ENCODE results near the gene FAM83C.

GRCh38 chr20:35333606-35334005, 41.4 kb upstream of the FAM83C start:
- TF ChIP-seq, protein P1, sequence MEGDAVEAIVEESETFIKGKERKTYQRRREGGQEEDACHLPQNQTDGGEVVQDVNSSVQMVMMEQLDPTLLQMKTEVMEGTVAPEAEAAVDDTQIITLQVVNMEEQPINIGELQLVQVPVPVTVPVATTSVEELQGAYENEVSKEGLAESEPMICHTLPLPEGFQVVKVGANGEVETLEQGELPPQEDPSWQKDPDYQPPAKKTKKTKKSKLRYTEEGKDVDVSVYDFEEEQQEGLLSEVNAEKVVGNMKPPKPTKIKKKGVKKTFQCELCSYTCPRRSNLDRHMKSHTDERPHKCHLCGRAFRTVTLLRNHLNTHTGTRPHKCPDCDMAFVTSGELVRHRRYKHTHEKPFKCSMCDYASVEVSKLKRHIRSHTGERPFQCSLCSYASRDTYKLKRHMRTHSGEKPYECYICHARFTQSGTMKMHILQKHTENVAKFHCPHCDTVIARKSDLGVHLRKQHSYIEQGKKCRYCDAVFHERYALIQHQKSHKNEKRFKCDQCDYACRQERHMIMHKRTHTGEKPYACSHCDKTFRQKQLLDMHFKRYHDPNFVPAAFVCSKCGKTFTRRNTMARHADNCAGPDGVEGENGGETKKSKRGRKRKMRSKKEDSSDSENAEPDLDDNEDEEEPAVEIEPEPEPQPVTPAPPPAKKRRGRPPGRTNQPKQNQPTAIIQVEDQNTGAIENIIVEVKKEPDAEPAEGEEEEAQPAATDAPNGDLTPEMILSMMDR (conservative IDR thresholded peaks at IDR 0.05; ENCODE audit: low read depth, low read length) = no peak
- TF ChIP-seq EZH2 (IDR thresholded peaks at IDR 0.05; ENCODE audit: low read length, unreplicated experiment) (no peak), EZH2phosphoT487 (IDR thresholded peaks at IDR 0.05; ENCODE audit: borderline replicate concordance, low read length) (no peak)
